GM13977 (cell line): ENCODE data around the gene ZSCAN5C.

Experiments used
- DNase-seq: peaks from one replicate; pipeline ENCODE4 v3.0.0; 2012; ENCODE audit warnings: low spot score
- in situ Hi-C: fragments of 300-500 bp; cut with MboI; formaldehyde crosslinking; loops from one replicate; pipeline ENCODE4 v1.12.0; 2022; ENCODE audit warnings: low sequenced_read_pairs, low pct_unique_long_range_greater_than_20kb, mixed read lengths, inconsistent platforms; ENCODE audit not compliant: unreplicated experiment
- TF ChIP-seq, protein P1 (sequence below): IDR thresholded peaks from 2 replicates; pipeline ENCODE4 v1.5.1; 2012; ENCODE audit warnings: mild to moderate bottlenecking, control low read depth; ENCODE audit not compliant: insufficient read depth; ENCODE audit errors: extremely low read depth, missing control alignments

The ZSCAN5C gene

DNA sequence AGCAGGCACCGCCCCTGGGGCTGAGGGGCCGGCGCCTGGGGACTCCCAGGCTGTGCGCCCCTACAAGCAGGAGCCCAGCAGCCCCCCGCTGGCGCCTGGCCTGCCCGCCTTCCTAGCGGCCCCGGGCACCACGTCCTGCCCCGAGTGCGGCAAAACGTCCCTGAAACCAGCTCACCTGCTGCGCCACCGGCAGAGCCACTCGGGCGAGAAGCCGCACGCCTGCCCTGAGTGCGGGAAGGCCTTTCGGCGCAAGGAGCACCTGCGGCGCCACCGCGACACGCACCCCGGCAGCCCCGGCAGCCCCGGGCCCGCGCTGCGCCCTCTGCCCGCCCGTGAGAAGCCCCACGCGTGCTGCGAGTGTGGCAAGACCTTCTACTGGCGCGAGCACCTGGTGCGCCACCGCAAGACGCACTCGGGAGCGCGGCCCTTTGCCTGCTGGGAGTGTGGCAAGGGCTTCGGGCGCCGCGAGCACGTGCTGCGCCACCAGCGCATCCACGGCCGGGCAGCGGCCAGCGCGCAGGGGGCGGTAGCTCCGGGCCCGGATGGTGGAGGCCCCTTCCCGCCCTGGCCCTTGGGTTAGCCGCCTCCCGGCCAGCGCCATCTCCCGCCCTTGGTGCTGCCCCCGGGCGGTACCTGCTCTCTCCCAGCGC lies 42.3 kb upstream of the ZSCAN5C start:
- TF ChIP-seq, protein P1, sequence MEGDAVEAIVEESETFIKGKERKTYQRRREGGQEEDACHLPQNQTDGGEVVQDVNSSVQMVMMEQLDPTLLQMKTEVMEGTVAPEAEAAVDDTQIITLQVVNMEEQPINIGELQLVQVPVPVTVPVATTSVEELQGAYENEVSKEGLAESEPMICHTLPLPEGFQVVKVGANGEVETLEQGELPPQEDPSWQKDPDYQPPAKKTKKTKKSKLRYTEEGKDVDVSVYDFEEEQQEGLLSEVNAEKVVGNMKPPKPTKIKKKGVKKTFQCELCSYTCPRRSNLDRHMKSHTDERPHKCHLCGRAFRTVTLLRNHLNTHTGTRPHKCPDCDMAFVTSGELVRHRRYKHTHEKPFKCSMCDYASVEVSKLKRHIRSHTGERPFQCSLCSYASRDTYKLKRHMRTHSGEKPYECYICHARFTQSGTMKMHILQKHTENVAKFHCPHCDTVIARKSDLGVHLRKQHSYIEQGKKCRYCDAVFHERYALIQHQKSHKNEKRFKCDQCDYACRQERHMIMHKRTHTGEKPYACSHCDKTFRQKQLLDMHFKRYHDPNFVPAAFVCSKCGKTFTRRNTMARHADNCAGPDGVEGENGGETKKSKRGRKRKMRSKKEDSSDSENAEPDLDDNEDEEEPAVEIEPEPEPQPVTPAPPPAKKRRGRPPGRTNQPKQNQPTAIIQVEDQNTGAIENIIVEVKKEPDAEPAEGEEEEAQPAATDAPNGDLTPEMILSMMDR: no peak
- DNase-seq: no peak
- in situ Hi-C loops: loop anchor here (10.0 kb wide), 1 partner anchor 85 kb away; no protein-coding TSS in a partner anchor

DNA sequence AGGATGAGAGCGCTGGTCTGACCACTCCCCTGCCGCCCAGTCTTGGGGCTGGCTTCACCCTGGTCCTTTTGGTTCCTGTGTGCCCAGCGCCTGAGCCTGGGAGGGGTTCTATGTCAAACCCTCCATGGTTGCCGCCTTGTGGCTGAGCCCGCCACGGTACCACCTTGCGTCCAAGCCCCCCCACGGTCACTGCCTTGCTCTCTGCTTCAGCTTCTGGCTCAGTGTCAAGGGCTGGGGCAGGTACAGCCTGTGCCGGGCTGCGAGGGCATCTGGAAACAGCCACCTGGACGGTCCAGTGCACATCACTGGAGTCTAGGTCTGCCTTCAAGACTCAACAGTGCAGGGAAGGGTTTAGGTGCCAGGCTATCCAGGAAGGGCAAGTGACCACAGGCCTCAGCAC lies 40.5 kb upstream of the ZSCAN5C start:
- in situ Hi-C loops: loop anchor here (10.0 kb wide), 1 partner anchor 87 kb away; no protein-coding TSS in a partner anchor
- TF ChIP-seq, protein P1: no peak
- DNase-seq: no peak

DNA sequence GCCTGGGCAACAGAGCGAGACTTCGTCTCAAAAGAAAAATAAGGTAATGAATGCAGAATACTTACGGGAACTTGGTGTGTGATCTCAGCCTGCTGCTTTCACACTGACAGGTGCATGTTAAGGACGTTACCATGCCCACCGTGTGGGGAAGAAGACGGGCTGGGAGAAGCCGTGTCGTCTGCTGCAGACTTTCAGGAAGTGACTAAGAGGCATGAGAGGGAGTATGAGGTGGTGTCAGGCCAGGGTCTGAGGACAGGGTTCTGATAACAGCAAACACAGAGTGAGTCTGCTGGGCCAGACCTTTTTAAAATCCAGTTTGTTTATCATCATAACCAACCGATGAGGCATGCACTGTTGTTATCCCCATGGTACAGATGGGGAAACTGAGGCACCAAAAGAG lies 39.8 kb upstream of the ZSCAN5C start:
- in situ Hi-C loops: loop anchor here (10.0 kb wide), 1 partner anchor 87 kb away; no protein-coding TSS in a partner anchor
- TF ChIP-seq, protein P1: no peak
- no peak for DNase-seq

DNA sequence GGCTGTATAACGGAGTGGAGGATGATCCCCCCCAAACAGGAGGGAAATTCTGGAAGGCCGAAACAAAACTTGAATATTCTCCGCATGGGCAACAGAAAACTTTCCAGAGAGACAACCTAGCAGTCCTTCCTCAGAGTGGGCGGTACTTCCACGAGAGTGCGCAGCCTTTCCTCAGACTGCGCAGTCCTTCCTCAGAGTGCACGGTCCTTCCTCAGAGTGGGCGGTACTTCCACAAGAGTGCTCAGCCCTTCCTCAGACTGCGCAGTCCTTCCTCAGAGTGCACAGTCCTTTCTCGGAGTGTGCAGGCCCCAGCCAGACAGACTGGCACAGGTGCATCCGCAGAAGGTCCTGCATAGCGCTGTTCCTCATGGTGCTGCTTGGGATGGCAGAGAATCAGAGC lies 39.0 kb upstream of the ZSCAN5C start:
- TF ChIP-seq, protein P1: no peak
- in situ Hi-C loops: loop anchor here (10.0 kb wide), 1 partner anchor 88 kb away; no protein-coding TSS in a partner anchor
- no peak for DNase-seq

DNA sequence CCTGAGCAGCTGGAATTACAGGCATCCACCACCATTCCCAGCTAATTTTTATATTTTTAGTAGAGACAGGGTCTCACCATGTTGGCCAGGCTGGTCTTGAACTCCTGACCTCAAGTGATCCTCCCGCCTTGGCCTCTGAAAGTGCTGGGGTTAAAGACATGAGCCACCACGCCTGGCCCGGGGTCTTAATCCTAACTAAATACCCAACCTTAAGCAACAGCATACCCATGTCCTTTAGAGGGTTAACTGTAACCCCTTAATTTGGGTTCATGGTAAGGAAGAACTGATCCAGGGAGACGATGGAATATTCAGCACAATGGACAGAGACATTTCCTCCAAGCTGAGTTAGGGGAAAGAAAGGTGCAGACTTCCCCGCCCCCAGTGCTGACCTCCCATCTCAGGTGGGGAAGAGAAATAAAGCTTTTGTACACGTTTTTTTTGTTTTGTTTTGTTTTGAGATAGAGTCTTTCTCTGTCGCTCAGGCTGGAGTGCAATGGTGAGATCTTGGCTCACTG lies 35.0 kb upstream of the ZSCAN5C start:
- in situ Hi-C loops: loop anchor here (10.0 kb wide), 1 partner anchor 92 kb away; no protein-coding TSS in a partner anchor

DNA sequence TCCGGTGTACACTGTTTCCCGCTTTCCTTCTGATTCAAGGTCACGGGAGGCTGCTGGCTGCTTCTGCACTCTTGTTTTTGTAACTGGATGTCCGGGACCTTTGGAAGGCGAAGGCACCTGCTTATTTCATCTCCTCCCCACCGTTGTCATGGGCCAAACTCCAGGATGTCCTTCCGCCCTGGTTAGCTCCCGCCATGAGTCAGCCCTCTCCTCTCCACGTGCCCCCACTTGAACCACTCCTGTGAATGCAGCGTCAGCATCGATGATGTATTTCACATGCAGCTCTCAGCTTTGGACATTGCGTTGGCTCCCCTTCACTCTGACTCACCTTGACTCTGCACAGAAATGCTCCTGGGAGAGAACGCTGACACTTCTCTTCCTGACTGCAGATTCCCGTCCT lies 31.8 kb upstream of the ZSCAN5C start:
- in situ Hi-C loops: no loop called here
- no peak for DNase-seq

More for the DNA sequence above, 35.0 kb upstream of the ZSCAN5C start:
- TF ChIP-seq, protein P1: no peak
- no peak for DNase-seq

More for the DNA sequence above, 31.8 kb upstream of the ZSCAN5C start:
- TF ChIP-seq, protein P1: no peak
